HEK293T (cell line): ENCODE results near the gene DNASE2.

Source experiments
- BHLHE40 ChIP-seq: fragments of 450-650 bp; IDR thresholded peaks from 2 replicates; pipeline ENCODE4 v1.6.1; 2016; ENCODE audit warnings: mild to moderate bottlenecking, moderate library complexity, borderline replicate concordance
- FOXA1 ChIP-seq: fragments of 450-650 bp; IDR thresholded peaks from 2 replicates; pipeline ENCODE4 v1.6.1; 2016; ENCODE audit warnings: mild to moderate bottlenecking
- LEF1 ChIP-seq: fragments of 450-650 bp; IDR thresholded peaks from 2 replicates; pipeline ENCODE4 v1.6.1; 2017; ENCODE audit warnings: mild to moderate bottlenecking, borderline replicate concordance
- SP1 ChIP-seq: fragments of 450-650 bp; IDR thresholded peaks from 2 replicates; pipeline ENCODE4 v1.6.1; 2017

- TF ChIP-seq LEF1 = no peak
- TF ChIP-seq FOXA1 = no peak
- no peak for TF ChIP-seq BHLHE40
- no peak for TF ChIP-seq SP1
Observed at GRCh38 chr19:12837225-12837624, 44.0 kb downstream of the DNASE2 start.
